Activated T-cell treated with anti-CD3 and anti-CD28 coated beads, Interleukin-2, amount 50 U/mL, for 48 hours (primary cell): ENCODE data around the gene BNC2.
A peak's percentile ranks its signal among the peaks of the same experiment; 100 is the strongest.
"Not testable (repeated sequence)": the region's sequence is repeated elsewhere in the genome, so short reads cannot be mapped to it uniquely, and the experiment has no call there.

Source experiments
- DNase-seq, 2 experiments: peaks; one replicate each; pipeline ENCODE4 v3.0.0-alpha.2; 2020

BNC2 gene

GRCh38 chr9:16870596-16871335 is at the start of gene BNC2:
Gene BNC2 (minus strand): TSS chr9:16870670. CDS start chr9:16870648, 22 bp downstream.
- peak in 1 of 2 experiments; percentile 15 for DNase-seq

- no peak for DNase-seq
These were observed 48.5 kb upstream of the BNC2 start for GRCh38 chr9:16918920-16919319.

- DNase-seq: no peak
These were observed 44.8 kb upstream of the BNC2 start for GRCh38 chr9:16915126-16915831.

GRCh38 chr9:16912197-16912596 is 41.7 kb upstream of the BNC2 start:
- DNase-seq: no peak

GRCh38 chr9:16908206-16908605 is 37.7 kb upstream of the BNC2 start:
- DNase-seq: not testable (repeated sequence)

GRCh38 chr9:16904655-16905054 is 34.2 kb upstream of the BNC2 start:
- DNase-seq: no peak

GRCh38 chr9:16901590-16901989 is 31.1 kb upstream of the BNC2 start:
- DNase-seq: no peak

- no peak for DNase-seq
These were observed 29.1 kb upstream of the BNC2 start for GRCh38 chr9:16899606-16900005.

- no peak for DNase-seq
These were observed 28.0 kb upstream of the BNC2 start for GRCh38 chr9:16898464-16898863.

- DNase-seq: no peak
These were observed 18.1 kb upstream of the BNC2 start for GRCh38 chr9:16888594-16888993.

- DNase-seq: no peak
These were observed 15.5 kb upstream of the BNC2 start for GRCh38 chr9:16885931-16886330.

GRCh38 chr9:16884952-16885513 is 14.6 kb upstream of the BNC2 start:
- DNase-seq: no peak

GRCh38 chr9:16884373-16884772 is 13.9 kb upstream of the BNC2 start:
- DNase-seq: no peak

- no peak for DNase-seq
These were observed 13.1 kb upstream of the BNC2 start for GRCh38 chr9:16883586-16883985.

- not testable (repeated sequence) for DNase-seq
These were observed 12.0 kb upstream of the BNC2 start for GRCh38 chr9:16882440-16882839.

GRCh38 chr9:16879416-16879815 is 8.9 kb upstream of the BNC2 start:
- DNase-seq: no peak

GRCh38 chr9:16877256-16877655 is 6.8 kb upstream of the BNC2 start:
- DNase-seq: no peak

GRCh38 chr9:16873126-16873802 is 2.8 kb upstream of the BNC2 start:
- no peak for DNase-seq

- DNase-seq: peak in 1 of 2 experiments; percentile 19
These were observed 1.1 kb upstream of the BNC2 start for GRCh38 chr9:16871336-16872151.

- DNase-seq: no peak
These were observed 431 bp downstream of the BNC2 start for GRCh38 chr9:16869882-16870595.

- no peak for DNase-seq
These were observed 1.2 kb downstream of the BNC2 start for GRCh38 chr9:16869131-16869881.
